H1 (cell line): ENCODE results near the gene ZDHHC20. TPM values are rescaled to one million over a fixed set of nuclear protein-coding genes. Genes with fewer than 3 reads are reported as not detected.
"Not testable (repeated sequence)": the region's sequence is repeated elsewhere in the genome, so short reads cannot be mapped to it uniquely, and the experiment has no call there.

Experiments
- CTCF ChIA-PET: fragments of 300-600 bp; sonication (Branson Sonifier 250); formaldehyde crosslinking; loops from one replicate; lab custom pipeline; 2021; ENCODE audit not compliant: partially characterized antibody; lab: Charles Lee
- POLR2A ChIA-PET: fragments of 300-600 bp; sonication (Branson Sonifier 250); formaldehyde crosslinking; loops from one replicate; lab custom pipeline; 2021; ENCODE audit warnings: inconsistent platforms; ENCODE audit not compliant: partially characterized antibody; lab: Charles Lee
- DNase-seq, 2 experiments: peaks; one replicate each; pipeline versions ENCODE4 v3.0.0 to v3.0.0-alpha.2; 2010 to 2022; ENCODE audit warnings: low spot score in 2 of 2, low read depth in 1 of 2, mixed read lengths in 1 of 2
- FAIRE-seq: peaks from 2 replicates; lab custom pipeline; 2011; peaks lifted over from hg19 to GRCh38; lab: Jason Lieb, UNC
- H2AFZ ChIP-seq: 2 replicates; pipeline ENCODE4 v1.8.1; 2012; ENCODE audit warnings: low read length, inconsistent platforms
- H2AK5ac ChIP-seq: 2 replicates; pipeline ENCODE4 v1.6.1; 2013; ENCODE audit warnings: low read depth, low read length
- H2BK120ac ChIP-seq: replicated peaks from 2 replicates; pipeline ENCODE3; 2013; ENCODE audit warnings: low read depth, low read length, inconsistent platforms
- H2BK12ac ChIP-seq: 2 replicates; pipeline ENCODE4 v1.6.1; 2013; ENCODE audit warnings: low read depth, low read length
- H2BK15ac ChIP-seq: 2 replicates; pipeline ENCODE4 v1.6.1; 2013; ENCODE audit warnings: low read length
- H2BK20ac ChIP-seq: 2 replicates; pipeline ENCODE4 v1.6.1; 2013; ENCODE audit warnings: low read length
- H2BK5ac ChIP-seq: 2 replicates; pipeline ENCODE4 v1.6.1; 2013; ENCODE audit warnings: low read depth, low read length
- H3K14ac ChIP-seq: 2 replicates; pipeline ENCODE4 v1.6.1; 2013; ENCODE audit warnings: inconsistent platforms; ENCODE audit not compliant: insufficient read length
- H3K18ac ChIP-seq: 2 replicates; pipeline ENCODE4 v1.6.1; 2013; ENCODE audit warnings: low read length; ENCODE audit errors: extremely low read depth
- H3K23ac ChIP-seq: 2 replicates; pipeline ENCODE4 v1.6.1; 2013; ENCODE audit warnings: inconsistent platforms; ENCODE audit not compliant: insufficient read length
- H3K23me2 ChIP-seq: 2 replicates; pipeline ENCODE4 v1.6.1; 2013; ENCODE audit warnings: low read depth, low read length
- H3K27ac ChIP-seq: 2 replicates; pipeline ENCODE4 v1.6.1; 2011; ENCODE audit warnings: low read depth, low read length, inconsistent platforms
- H3K27me3 ChIP-seq, 4 experiments: replicated peaks in 1 of 4; 1 replicate in 1 of 4; 2 replicates in 3 of 4; pipeline versions ENCODE4 v1.6.1 to v1.8.1; 2011 to 2013; ENCODE audit warnings: low read length in 3 of 4, mild to moderate bottlenecking in 3 of 4, inconsistent platforms in 2 of 4, mixed read lengths in 2 of 4, moderate library complexity in 1 of 4; ENCODE audit not compliant: control insufficient read depth in 3 of 4, insufficient read depth in 3 of 4; ENCODE audit errors: extremely low read depth in 1 of 4
- H3K36me3 ChIP-seq, 4 experiments: 2 replicates each; pipeline versions ENCODE4 v1.6.1 to v1.8.1; 2011 to 2013; ENCODE audit warnings: mild to moderate bottlenecking in 4 of 4, low read length in 3 of 4, moderate library complexity in 2 of 4, control low read depth in 1 of 4, inconsistent platforms in 1 of 4; ENCODE audit not compliant: insufficient read depth in 4 of 4, control insufficient read depth in 2 of 4
- H3K4ac ChIP-seq: replicated peaks from 2 replicates; pipeline ENCODE3; 2013; ENCODE audit warnings: low read length, low read depth, mixed read lengths, inconsistent platforms; ENCODE audit not compliant: insufficient read length
- H3K4me1 ChIP-seq, 4 experiments: replicated peaks in 1 of 4; 1 replicate in 1 of 4; 2 replicates in 3 of 4; pipeline versions ENCODE4 v1.6.1 to v1.8.1; 2011 to 2013; ENCODE audit warnings: low read length in 3 of 4, inconsistent platforms in 2 of 4, mixed read lengths in 1 of 4; ENCODE audit not compliant: insufficient read depth in 4 of 4, control insufficient read depth in 3 of 4
- H3K4me2 ChIP-seq, 2 experiments: 2 replicates each; pipeline versions ENCODE4 v1.6.1 to v1.8.1; 2011 to 2013; ENCODE audit warnings: low read depth in 2 of 2, low read length in 2 of 2, control low read depth in 1 of 2, inconsistent platforms in 1 of 2, mild to moderate bottlenecking in 1 of 2; ENCODE audit not compliant: insufficient read depth in 1 of 2
- H3K4me3 ChIP-seq, 4 experiments: fragments of 200-600, 300-600 bp in 1 of 4; sonication (generic), shearing (Covaris generic), sonication (Bioruptor Twin) in 1 of 4; 2 replicates each; pipeline versions ENCODE4 v1.5.1 to v1.8.1; 2011 to 2016; ENCODE audit warnings: low read length in 4 of 4, low read depth in 3 of 4, control low read depth in 2 of 4, inconsistent platforms in 2 of 4, mild to moderate bottlenecking in 2 of 4, mixed read lengths in 1 of 4, moderate library complexity in 1 of 4; ENCODE audit not compliant: insufficient read depth in 2 of 4; ENCODE audit errors: extremely low read depth in 1 of 4
- H3K56ac ChIP-seq: replicated peaks from 2 replicates; pipeline ENCODE3; 2013; ENCODE audit warnings: low read depth, mild to moderate bottlenecking, mixed read lengths, low read length, inconsistent platforms; ENCODE audit not compliant: insufficient read length
- H3K79me1 ChIP-seq: 2 replicates; pipeline ENCODE4 v1.6.1; 2013; ENCODE audit warnings: low read depth, low read length, control low read depth
- H3K79me2 ChIP-seq, 2 experiments: 2 replicates each; pipeline versions ENCODE4 v1.6.1 to v1.8.1; 2012 to 2013; ENCODE audit warnings: low read length in 2 of 2, mild to moderate bottlenecking in 2 of 2, inconsistent platforms in 1 of 2; ENCODE audit not compliant: insufficient read depth in 2 of 2, control insufficient read depth in 1 of 2
- H3K9ac ChIP-seq, 4 experiments: replicated peaks in 1 of 4; 1 replicate in 1 of 4; 2 replicates in 3 of 4; pipeline versions ENCODE4 v1.6.1 to v1.8.1; 2011 to 2013; ENCODE audit warnings: low read depth in 3 of 4, low read length in 3 of 4, control low read depth in 2 of 4, mild to moderate bottlenecking in 2 of 4, moderate library complexity in 2 of 4, inconsistent platforms in 1 of 4; ENCODE audit errors: extremely low read depth in 1 of 4
- H3K9me3 ChIP-seq, 2 experiments: 2 replicates each; pipeline versions ENCODE4 v1.6.1 to v1.8.1; 2012 to 2013; ENCODE audit warnings: mild to moderate bottlenecking in 2 of 2, moderate library complexity in 2 of 2, control low read depth in 1 of 2, inconsistent platforms in 1 of 2, low read depth in 1 of 2, low read length in 1 of 2, mixed read lengths in 1 of 2; ENCODE audit not compliant: insufficient read depth in 2 of 2
- H4K20me1 ChIP-seq, 2 experiments: replicated peaks in 1 of 2; 2 replicates each; pipeline versions ENCODE3 to v1.8.1; 2011 to 2013; ENCODE audit warnings: inconsistent platforms in 2 of 2, low read length in 2 of 2, mild to moderate bottlenecking in 1 of 2; ENCODE audit not compliant: insufficient read depth in 2 of 2, control insufficient read depth in 1 of 2
- H4K5ac ChIP-seq: 2 replicates; pipeline ENCODE4 v1.6.1; 2013; ENCODE audit warnings: low read length, low read depth, mixed read lengths, inconsistent platforms; ENCODE audit not compliant: insufficient read length
- H4K8ac ChIP-seq: 2 replicates; pipeline ENCODE4 v1.8.0; 2013; ENCODE audit warnings: mild to moderate bottlenecking, moderate library complexity, low read length, inconsistent platforms; ENCODE audit not compliant: insufficient read depth; ENCODE audit errors: extremely low read depth
- H4K91ac ChIP-seq: replicated peaks from 2 replicates; pipeline ENCODE3; 2013; ENCODE audit warnings: low read length, mixed read lengths, inconsistent platforms; ENCODE audit not compliant: insufficient read length
- BACH1 ChIP-seq: IDR thresholded peaks from 2 replicates; pipeline ENCODE4 v1.6.1; 2012; ENCODE audit warnings: low read length, improper control_type of control experiment
- YY1 ChIP-seq: IDR thresholded peaks from 2 replicates; pipeline ENCODE4 v1.6.1; 2011; ENCODE audit warnings: low read depth, mild to moderate bottlenecking, low read length
- WGBS, 2 experiments: shearing (Covaris generic) in 1 of 2; methylation state at CpG; one replicate each; pipeline versions ENCODE4 v1.1.6 to v1.1.7; 2013 to 2015; ENCODE audit warnings: low lambda C conversion rate in 2 of 2, mixed read lengths in 2 of 2, inconsistent platforms in 1 of 2, low coverage in 1 of 2, missing lambda C conversion rate in 1 of 2; ENCODE audit not compliant: insufficient replicate concordance in 2 of 2, insufficient coverage in 1 of 2, insufficient read length in 1 of 2; ENCODE audit errors: extremely low coverage in 1 of 2, missing lambda C conversion rate in 1 of 2; 5-methylcytosine and 5-hydroxymethylcytosine counted together
- polyA plus RNA-seq, 7 experiments: library from polyadenylated mRNA; depleted of rRNA in 3 of 7; stranded (reverse) in 5 of 7; unstranded in 2 of 7; fragments of >200 nt in 5 of 7; fragments of 200-250 nt in 2 of 7; gene quantifications; 1 replicate in 5 of 7; 2 replicates in 1 of 7; 4 replicates in 1 of 7; pipeline versions ENCODE4 v1.2.1 to v1.2.3, GENCODE V29; 2011 to 2013; ENCODE audit warnings: missing spikeins in 2 of 7, mixed read lengths in 2 of 7
- total RNA-seq: library from RNA; stranded (reverse); fragmentation: NEBNext Ultra II Directional; extraction: Animal tissue kit (Norgen Biotek cat#: 25700); gene quantifications from 2 replicates; pipeline ENCODE4 v1.2.1, GENCODE V29; 2021

The ZDHHC20 gene
- total and polyA plus RNA-seq, 2 of the 8 experiments (the other 6 are each of a cell fraction or from before 2014, with no cell fraction given) = 16.4 to 89.0 TPM

GRCh38 chr13:21410453-21410852 is 48.6 kb downstream of the ZDHHC20 start:
- not testable (repeated sequence) for H3K4me3 ChIP-seq, H3K9ac ChIP-seq, H3K9me3 ChIP-seq, H3K23me2 ChIP-seq, H2BK20ac ChIP-seq, H2BK15ac ChIP-seq, FAIRE-seq, H4K91ac ChIP-seq, H4K20me1 ChIP-seq
- peak overlapping the region; percentile 45; the same call in 1 of the 2 replicates for H3K27ac ChIP-seq
- 35% methylated on average over 2 of the region's 2 CpGs; no CpG with 5 or more reads in 1 of the 2 experiments for WGBS, 2 experiments
- TF ChIP-seq BACH1 (0 out of 2 replicates have a peak, but pooled peaks have one; percentile 27), YY1 (0 out of 2 replicates have a peak, but pooled peaks have one; percentile 41)
- TF ChIP-seq, all 59 proteins: peak for 2; not testable (repeated sequence) for 57
- H3K79me1 ChIP-seq, POLR2A ChIA-PET, H3K79me2 ChIP-seq, H2AK5ac ChIP-seq, H2BK120ac ChIP-seq, H4K5ac ChIP-seq, H3K14ac ChIP-seq, H2BK5ac ChIP-seq, H2AFZ ChIP-seq, H3K56ac ChIP-seq, H3K4ac ChIP-seq, H3K18ac ChIP-seq, H3K23ac ChIP-seq, H3K4me1 ChIP-seq, H2BK12ac ChIP-seq, H4K8ac ChIP-seq, H3K27me3 ChIP-seq: not testable (repeated sequence)
- CTCF ChIA-PET = interaction anchor here (1.1 kb wide), 1 partner anchor 113 kb away, joined by 3 read pairs; no protein-coding TSS in a partner anchor
- peak; percentile 17 to 58 for DNase-seq
- Histone ChIP-seq H3K4me2 (peak overlapping the region in 1 of 2 experiments; percentile 13; a peak in 1 of 4 replicates), H3K36me3 (peaks cover 3 to 19% (median 8%) of the 10 kb centered on the region in 4 experiments; a peak in 6 of 8 replicates)
